Measurements from ENCODE around the gene PCSK5. TPM values are rescaled to one million over a fixed set of nuclear protein-coding genes. Genes with fewer than 3 reads are reported as not detected.

PCSK5 gene
- total RNA-seq, 1 experiment from 2014 or later = 18.6 TPM

- H3K27ac ChIP-seq = no peak overlapping the region
- H3K4me1 ChIP-seq = no peaks in the 10 kb centered on the region
- no peaks in the 10 kb centered on the region; the same call in 1 of the 2 replicates for H3K9me3 ChIP-seq (replicated peaks)
- peak in 1 of 2 experiments; percentile 25 for DNase-seq
- H3K4me3 ChIP-seq = no peak overlapping the region
- H3K27me3 ChIP-seq = no peaks in the 10 kb centered on the region
- 0 out of 2 replicates have a peak, but pooled peaks cover 3% of the 10 kb centered on the region for H3K36me3 ChIP-seq
Observed at GRCh38 chr9:75979362-75979761, 88.9 kb downstream of the PCSK5 start.

GRCh38 chr9:75983319-75984045 lies 93.0 kb downstream of the PCSK5 start:
- no peaks in the 10 kb centered on the region; the same call in 1 of the 2 replicates for H3K9me3 ChIP-seq (replicated peaks)
- DNase-seq = no peak
- no peaks in the 10 kb centered on the region for H3K27me3 ChIP-seq
- H3K4me1 ChIP-seq = no peaks in the 10 kb centered on the region; the same call in 1 of the 2 replicates
- no peak overlapping the region for H3K4me3 ChIP-seq
- H3K36me3 ChIP-seq = no peaks in the 10 kb centered on the region
- no peak overlapping the region for H3K27ac ChIP-seq

- Histone ChIP-seq H3K27me3 (no peaks in the 10 kb centered on the region), H3K9me3 (replicated peaks) (no peaks in the 10 kb centered on the region; the same call in 1 of the 2 replicates), H3K27ac (no peak overlapping the region), H3K4me3 (no peak overlapping the region), H3K4me1 (no peaks in the 10 kb centered on the region; the same call in 1 of the 2 replicates), H3K36me3 (no peaks in the 10 kb centered on the region)
- no peak for DNase-seq
Observed at GRCh38 chr9:75985515-75985914, 95.0 kb downstream of the PCSK5 start.

- H3K4me1 ChIP-seq = peaks cover 6% of the 10 kb centered on the region
- no peaks in the 10 kb centered on the region for H3K36me3 ChIP-seq
- no peaks in the 10 kb centered on the region; the same call in 1 of the 2 replicates for H3K9me3 ChIP-seq (replicated peaks)
- DNase-seq = no peak
- H3K4me3 ChIP-seq = no peak overlapping the region
- no peak overlapping the region for H3K27ac ChIP-seq
- H3K27me3 ChIP-seq = no peaks in the 10 kb centered on the region
Observed at GRCh38 chr9:75988663-75989062, 98.2 kb downstream of the PCSK5 start.

- Histone ChIP-seq H3K4me1 (peaks cover 10% of the 10 kb centered on the region), H3K27me3 (no peaks in the 10 kb centered on the region), H3K9me3 (replicated peaks) (no peaks in the 10 kb centered on the region), H3K36me3 (no peaks in the 10 kb centered on the region), H3K4me3 (no peak overlapping the region), H3K27ac (no peak overlapping the region)
- DNase-seq = no peak
Observed at GRCh38 chr9:75990156-75990555, 99.7 kb downstream of the PCSK5 start.

DNA sequence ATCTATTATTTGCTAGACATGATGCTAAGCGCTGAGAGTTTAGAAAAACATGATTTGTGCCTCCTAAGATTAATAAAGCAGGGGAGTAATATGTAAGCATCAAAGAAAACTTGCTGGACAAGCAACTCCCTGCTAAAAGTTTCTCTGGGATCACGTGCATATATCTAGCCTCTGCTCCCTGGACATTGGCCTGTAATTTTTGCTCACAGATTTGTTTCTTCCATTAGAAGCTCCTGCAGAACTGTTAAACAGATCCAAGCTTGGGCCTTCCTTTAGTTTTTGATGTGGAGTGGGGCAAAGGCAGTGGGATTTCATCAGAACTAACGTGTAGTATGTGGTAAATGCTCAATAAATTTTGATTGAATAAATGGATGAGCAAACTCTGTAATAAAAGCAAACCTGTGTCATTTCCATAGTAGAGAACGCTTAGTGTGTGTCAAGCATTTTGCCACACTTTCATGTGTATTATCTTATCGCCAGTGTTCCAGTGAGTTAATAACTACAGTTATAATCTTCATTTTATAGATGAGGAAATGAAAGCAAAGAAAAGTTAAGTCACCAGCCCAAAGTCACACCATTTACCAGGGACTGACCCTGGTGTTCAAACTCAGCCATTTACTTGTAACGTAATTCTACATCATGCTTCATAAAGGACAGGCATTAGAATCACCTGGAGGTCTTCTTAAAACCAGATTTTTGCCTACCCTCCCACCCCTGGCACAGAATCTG lies 100.3 kb downstream of the PCSK5 start:
- no peaks in the 10 kb centered on the region for H3K9me3 ChIP-seq (replicated peaks)
- H3K27me3 ChIP-seq = no peaks in the 10 kb centered on the region
- H3K27ac ChIP-seq = no peak overlapping the region
- DNase-seq = no peak
- H3K36me3 ChIP-seq = no peaks in the 10 kb centered on the region
- no peak overlapping the region for H3K4me3 ChIP-seq
- H3K4me1 ChIP-seq = peaks cover 10% of the 10 kb centered on the region

DNA sequence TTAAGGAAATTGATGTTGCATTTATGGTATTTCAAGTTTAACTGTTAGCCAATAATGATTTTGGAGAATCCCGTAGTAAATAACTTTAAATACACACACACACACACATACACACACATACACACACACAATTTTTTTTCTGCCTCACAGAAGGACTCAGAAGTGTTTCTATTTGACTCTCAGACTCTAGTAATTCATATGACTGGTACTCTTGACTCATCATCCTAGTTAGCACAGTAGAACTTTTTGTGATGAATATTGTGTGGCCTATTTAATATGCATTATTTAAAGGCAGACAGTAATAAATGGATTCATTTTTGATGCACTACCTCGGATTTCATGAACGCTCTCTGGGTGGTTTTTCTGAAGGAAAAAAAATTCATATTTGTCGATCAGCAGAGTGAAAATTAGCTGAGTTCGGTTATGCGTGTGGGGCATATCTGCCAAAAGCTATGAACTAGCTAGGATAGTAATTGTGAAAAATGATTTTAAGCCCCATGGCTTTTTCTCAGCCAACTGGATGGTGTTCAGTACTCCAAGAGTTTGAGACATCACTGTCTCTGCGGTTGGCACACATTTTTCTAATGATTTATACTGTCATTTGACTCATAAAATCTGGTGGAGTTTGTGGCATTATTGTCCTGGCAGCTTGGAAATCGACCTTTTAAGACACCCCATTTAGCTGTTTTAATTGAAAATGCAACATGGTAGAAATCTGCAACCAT lies 102.2 kb downstream of the PCSK5 start:
- peaks cover 17% of the 10 kb centered on the region for H3K4me1 ChIP-seq
- no peaks in the 10 kb centered on the region for H3K27me3 ChIP-seq
- H3K9me3 ChIP-seq (replicated peaks) = no peaks in the 10 kb centered on the region
- H3K36me3 ChIP-seq = no peaks in the 10 kb centered on the region
- no peak overlapping the region for H3K27ac ChIP-seq
- no peak overlapping the region for H3K4me3 ChIP-seq
- no peak for DNase-seq

- Histone ChIP-seq H3K36me3 (no peaks in the 10 kb centered on the region), H3K4me1 (peaks cover 17% of the 10 kb centered on the region), H3K27ac (no peak overlapping the region), H3K9me3 (replicated peaks) (0 out of 2 replicates have a peak, but pooled peaks cover 3% of the 10 kb centered on the region), H3K4me3 (no peak overlapping the region), H3K27me3 (no peaks in the 10 kb centered on the region)
- peak in 1 of 2 experiments; percentile 29 for DNase-seq
Observed at GRCh38 chr9:75993434-75993833, 103.0 kb downstream of the PCSK5 start.

DNA sequence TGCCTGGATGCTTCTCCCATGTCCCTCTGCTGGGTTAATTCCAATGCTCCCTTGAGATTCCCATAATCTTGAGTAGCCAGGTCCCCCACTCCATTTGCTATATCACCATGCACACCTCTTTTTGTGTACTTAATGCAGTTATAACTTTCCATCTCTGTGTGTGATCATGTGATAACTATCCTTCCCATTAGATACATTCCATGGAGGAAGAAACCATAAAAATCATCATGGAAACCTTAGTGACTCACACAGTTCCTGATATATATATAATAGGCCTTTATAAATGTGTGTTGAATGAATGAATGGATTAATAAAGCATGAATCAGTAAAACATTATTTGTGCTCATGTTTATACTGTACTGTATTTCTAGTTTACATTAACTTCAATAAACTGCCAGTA lies 104.6 kb downstream of the PCSK5 start:
- no peak for DNase-seq
- no peaks in the 10 kb centered on the region for H3K36me3 ChIP-seq
- H3K9me3 ChIP-seq (replicated peaks) = 0 out of 2 replicates have a peak, but pooled peaks cover 5% of the 10 kb centered on the region
- peaks cover 17% of the 10 kb centered on the region for H3K4me1 ChIP-seq
- no peak overlapping the region for H3K27ac ChIP-seq
- no peak overlapping the region for H3K4me3 ChIP-seq
- no peaks in the 10 kb centered on the region for H3K27me3 ChIP-seq

- H3K4me3 ChIP-seq = no peak overlapping the region
- H3K27me3 ChIP-seq = no peaks in the 10 kb centered on the region
- H3K4me1 ChIP-seq = peaks cover 17% of the 10 kb centered on the region
- peak in 1 of 2 experiments; percentile 55 for DNase-seq
- H3K36me3 ChIP-seq = no peaks in the 10 kb centered on the region
- no peak overlapping the region for H3K27ac ChIP-seq
- H3K9me3 ChIP-seq (replicated peaks) = 0 out of 2 replicates have a peak, but pooled peaks cover 5% of the 10 kb centered on the region
Observed at GRCh38 chr9:75996726-75997125, 106.3 kb downstream of the PCSK5 start.

GRCh38 chr9:75997206-75997605 lies 106.7 kb downstream of the PCSK5 start:
- Histone ChIP-seq H3K27ac (no peak overlapping the region), H3K4me1 (peaks cover 17% of the 10 kb centered on the region), H3K4me3 (no peak overlapping the region)

GRCh38 chr9:75998096-75998780 lies 107.8 kb downstream of the PCSK5 start:
- no peaks in the 10 kb centered on the region for H3K27me3 ChIP-seq
- no peak for DNase-seq

More at GRCh38 chr9:75997206-75997605, 106.7 kb downstream of the PCSK5 start:
- H3K36me3 ChIP-seq = no peaks in the 10 kb centered on the region
- no peaks in the 10 kb centered on the region for H3K27me3 ChIP-seq
- DNase-seq = no peak
- H3K9me3 ChIP-seq (replicated peaks) = 0 out of 2 replicates have a peak, but pooled peaks cover 5% of the 10 kb centered on the region

GRCh38 chr9:76001459-76001858 lies 111.0 kb downstream of the PCSK5 start:
- H3K4me1 ChIP-seq = peaks cover 2% of the 10 kb centered on the region; the same call in 1 of the 2 replicates
- no peak overlapping the region for H3K27ac ChIP-seq
- no peaks in the 10 kb centered on the region for H3K36me3 ChIP-seq
- H3K9me3 ChIP-seq (replicated peaks) = 0 out of 2 replicates have a peak, but pooled peaks cover 5% of the 10 kb centered on the region
- DNase-seq = no peak
- no peak overlapping the region for H3K4me3 ChIP-seq
- no peaks in the 10 kb centered on the region for H3K27me3 ChIP-seq

More at GRCh38 chr9:75998096-75998780, 107.8 kb downstream of the PCSK5 start:
- H3K9me3 ChIP-seq (replicated peaks) = 0 out of 2 replicates have a peak, but pooled peaks cover 5% of the 10 kb centered on the region
- peaks cover 15% of the 10 kb centered on the region for H3K4me1 ChIP-seq
- H3K4me3 ChIP-seq = no peak overlapping the region
- H3K27ac ChIP-seq = no peak overlapping the region
- no peaks in the 10 kb centered on the region for H3K36me3 ChIP-seq

GRCh38 chr9:76003041-76003440 lies 112.6 kb downstream of the PCSK5 start:
- H3K27ac ChIP-seq = no peak overlapping the region
- no peak for DNase-seq
- no peaks in the 10 kb centered on the region for H3K4me1 ChIP-seq
- H3K36me3 ChIP-seq = no peaks in the 10 kb centered on the region
- H3K27me3 ChIP-seq = no peaks in the 10 kb centered on the region
- no peak overlapping the region for H3K4me3 ChIP-seq
- 0 out of 2 replicates have a peak, but pooled peaks cover 5% of the 10 kb centered on the region for H3K9me3 ChIP-seq (replicated peaks)

Measured in SJCRH30 (cell line).